Femur (tissue), 1 donor: ENCODE results near the gene OR2A5.
"Not testable (repeated sequence)": the region's sequence is repeated elsewhere in the genome, so short reads cannot be mapped to it uniquely, and the experiment has no call there.

ENCODE experiments used
- DNase-seq: peaks from one replicate; pipeline ENCODE4 v3.0.0-alpha.2; 2017

Gene OR2A5

GRCh38 chr7:144048648-144049047, at the start of gene OR2A5:
OR2A5 (plus strand) TSS chr7:144048948; CDS start chr7:144050402, 1,454 bp downstream.
- no peak for DNase-seq

GRCh38 chr7:144000020-144000419, 48.7 kb upstream of the OR2A5 start, which contains the start of gene OR6B1:
OR6B1 (plus strand) TSS chr7:144000320; CDS start chr7:144003997, 3,677 bp downstream.
- DNase-seq: no peak

- DNase-seq: no peak
Observed at GRCh38 chr7:144001543-144001942, 47.2 kb upstream of the OR2A5 start.

- no peak for DNase-seq
Observed at GRCh38 chr7:144004703-144005102, 44.0 kb upstream of the OR2A5 start.

- DNase-seq: no peak
Observed at GRCh38 chr7:144006029-144006691, 42.6 kb upstream of the OR2A5 start.

GRCh38 chr7:144006692-144007042, 42.1 kb upstream of the OR2A5 start:
- DNase-seq: no peak

- no peak for DNase-seq
Observed at GRCh38 chr7:144009361-144009760, 39.4 kb upstream of the OR2A5 start.

GRCh38 chr7:144010061-144010460, 38.7 kb upstream of the OR2A5 start:
- not testable (repeated sequence) for DNase-seq

- not testable (repeated sequence) for DNase-seq
Observed at GRCh38 chr7:144010821-144011220, 37.9 kb upstream of the OR2A5 start.

- no peak for DNase-seq
Observed at GRCh38 chr7:144011458-144012230, 37.1 kb upstream of the OR2A5 start.

- DNase-seq: no peak
Observed at GRCh38 chr7:144018065-144018464, 30.7 kb upstream of the OR2A5 start.

GRCh38 chr7:144019457-144019856, 29.3 kb upstream of the OR2A5 start:
- DNase-seq: no peak

GRCh38 chr7:144020340-144020739, 28.4 kb upstream of the OR2A5 start:
- DNase-seq: no peak

- DNase-seq: no peak
Observed at GRCh38 chr7:144022169-144022568, 26.6 kb upstream of the OR2A5 start.

- DNase-seq: no peak
Observed at GRCh38 chr7:144023171-144023827, 25.4 kb upstream of the OR2A5 start.

GRCh38 chr7:144024213-144024612, 24.5 kb upstream of the OR2A5 start:
- no peak for DNase-seq

GRCh38 chr7:144026203-144026883, 22.4 kb upstream of the OR2A5 start:
- DNase-seq: no peak

GRCh38 chr7:144027070-144027469, 21.7 kb upstream of the OR2A5 start:
- no peak for DNase-seq

- no peak for DNase-seq
Observed at GRCh38 chr7:144027974-144028373, 20.8 kb upstream of the OR2A5 start.

- no peak for DNase-seq
Observed at GRCh38 chr7:144028547-144028946, 20.2 kb upstream of the OR2A5 start.

- DNase-seq: no peak
Observed at GRCh38 chr7:144032516-144032915, 16.2 kb upstream of the OR2A5 start.

GRCh38 chr7:144032985-144033709, 15.6 kb upstream of the OR2A5 start:
- DNase-seq: no peak

- no peak for DNase-seq
Observed at GRCh38 chr7:144035385-144035784, 13.4 kb upstream of the OR2A5 start.
